Lower leg skin (tissue), 4 donors: ENCODE data around the gene CHST12. TPM values are rescaled to one million over a fixed set of nuclear protein-coding genes. Genes with fewer than 3 reads are reported as not detected.
A peak's percentile ranks its signal among the peaks of the same experiment; 100 is the strongest.

ENCODE experiments used
- DNase-seq, 2 donors: peaks; one replicate each; pipeline ENCODE4 v3.0.0-alpha.2; 2019; ENCODE audit warnings: low spot score in 2 of 2
- H3K4me3 ChIP-seq: fragments of 200-600 bp; sonication (generic); 2 replicates; pipeline ENCODE4 v1.5.1; 2017; ENCODE audit warnings: mild to moderate bottlenecking, low read depth; ENCODE audit not compliant: poor library complexity, severe bottlenecking
- POLR2A ChIP-seq, 2 donors: fragments of 450-650 bp; IDR thresholded peaks; one replicate each; pipeline ENCODE4 v1.6.1; 2016 to 2017; ENCODE audit warnings: antibody characterized with exemption in 2 of 2, mild to moderate bottlenecking in 1 of 2, moderate library complexity in 1 of 2
- WGBS, 2 donors: methylation state at CpG; one replicate each; pipeline ENCODE4 v1.1.5; 2018; 5-methylcytosine and 5-hydroxymethylcytosine counted together
- intact Hi-C: fragments of 100-400 bp; cut with DNase I; formaldehyde crosslinking; loops from one replicate; pipeline ENCODE4 v1.15.0; 2023; ENCODE audit warnings: low total_unique reads
- total RNA-seq, 4 donors: library from RNA; depleted of rRNA; stranded (reverse); fragments of >200 nt; gene quantifications; one replicate each; pipeline ENCODE4 v1.1.0, GENCODE V29; 2016
- TF ChIP-seq, protein P1 (sequence below), 3 donors: fragments of 450-650 bp; IDR thresholded peaks; one replicate each; pipeline ENCODE4 v1.5.1; 2016; ENCODE audit warnings: antibody characterized with exemption in 3 of 3, mild to moderate bottlenecking in 3 of 3, moderate library complexity in 2 of 3

CHST12 gene
- total RNA-seq, 4 donors from 2014 or later, result 23.7 to 34.3 (median 26.8) TPM

DNA sequence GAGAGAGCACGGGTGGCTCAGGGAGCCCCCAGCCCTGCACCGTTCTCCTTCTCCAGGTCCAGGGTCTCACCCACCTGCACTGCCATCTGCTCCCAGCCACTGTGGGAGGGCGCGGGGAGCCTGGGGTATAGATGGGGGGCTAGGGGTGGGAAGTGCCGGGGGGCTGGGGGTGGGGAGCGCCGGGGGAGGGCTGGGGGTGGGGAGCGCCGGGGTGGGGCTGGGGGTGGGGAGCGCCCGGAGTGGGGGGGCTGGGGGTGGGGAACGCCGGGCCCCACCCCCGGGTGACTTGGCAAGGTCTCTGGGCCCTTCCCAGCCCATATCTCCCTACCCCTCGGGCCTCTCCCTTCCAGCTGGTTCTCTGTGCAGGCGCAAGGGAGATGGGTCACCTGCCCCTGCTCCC lies 72.9 kb downstream of the CHST12 start, which contains the start of gene GRIFIN:
Gene GRIFIN, minus strand, starts transcription at position 101 of the 400 bp plus-strand sequence. Its CDS starts 15 bp downstream, at position 86.
- intact Hi-C loops, result loop anchor here (10.0 kb wide), 1 partner anchor 901 kb away; the partner anchor contains the start of gene PSMG3
- no peak within 1 kb of the TSS for H3K4me3 ChIP-seq
- WGBS, 2 donors, result 38 to 52% methylated on average over 6 to 16 of the region's 16 CpGs
- no peak for DNase-seq
- TF ChIP-seq, protein P1, sequence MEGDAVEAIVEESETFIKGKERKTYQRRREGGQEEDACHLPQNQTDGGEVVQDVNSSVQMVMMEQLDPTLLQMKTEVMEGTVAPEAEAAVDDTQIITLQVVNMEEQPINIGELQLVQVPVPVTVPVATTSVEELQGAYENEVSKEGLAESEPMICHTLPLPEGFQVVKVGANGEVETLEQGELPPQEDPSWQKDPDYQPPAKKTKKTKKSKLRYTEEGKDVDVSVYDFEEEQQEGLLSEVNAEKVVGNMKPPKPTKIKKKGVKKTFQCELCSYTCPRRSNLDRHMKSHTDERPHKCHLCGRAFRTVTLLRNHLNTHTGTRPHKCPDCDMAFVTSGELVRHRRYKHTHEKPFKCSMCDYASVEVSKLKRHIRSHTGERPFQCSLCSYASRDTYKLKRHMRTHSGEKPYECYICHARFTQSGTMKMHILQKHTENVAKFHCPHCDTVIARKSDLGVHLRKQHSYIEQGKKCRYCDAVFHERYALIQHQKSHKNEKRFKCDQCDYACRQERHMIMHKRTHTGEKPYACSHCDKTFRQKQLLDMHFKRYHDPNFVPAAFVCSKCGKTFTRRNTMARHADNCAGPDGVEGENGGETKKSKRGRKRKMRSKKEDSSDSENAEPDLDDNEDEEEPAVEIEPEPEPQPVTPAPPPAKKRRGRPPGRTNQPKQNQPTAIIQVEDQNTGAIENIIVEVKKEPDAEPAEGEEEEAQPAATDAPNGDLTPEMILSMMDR (IDR thresholded peaks at IDR 0.05), result no peak
- no peak for TF ChIP-seq POLR2A (IDR thresholded peaks at IDR 0.05)

DNA sequence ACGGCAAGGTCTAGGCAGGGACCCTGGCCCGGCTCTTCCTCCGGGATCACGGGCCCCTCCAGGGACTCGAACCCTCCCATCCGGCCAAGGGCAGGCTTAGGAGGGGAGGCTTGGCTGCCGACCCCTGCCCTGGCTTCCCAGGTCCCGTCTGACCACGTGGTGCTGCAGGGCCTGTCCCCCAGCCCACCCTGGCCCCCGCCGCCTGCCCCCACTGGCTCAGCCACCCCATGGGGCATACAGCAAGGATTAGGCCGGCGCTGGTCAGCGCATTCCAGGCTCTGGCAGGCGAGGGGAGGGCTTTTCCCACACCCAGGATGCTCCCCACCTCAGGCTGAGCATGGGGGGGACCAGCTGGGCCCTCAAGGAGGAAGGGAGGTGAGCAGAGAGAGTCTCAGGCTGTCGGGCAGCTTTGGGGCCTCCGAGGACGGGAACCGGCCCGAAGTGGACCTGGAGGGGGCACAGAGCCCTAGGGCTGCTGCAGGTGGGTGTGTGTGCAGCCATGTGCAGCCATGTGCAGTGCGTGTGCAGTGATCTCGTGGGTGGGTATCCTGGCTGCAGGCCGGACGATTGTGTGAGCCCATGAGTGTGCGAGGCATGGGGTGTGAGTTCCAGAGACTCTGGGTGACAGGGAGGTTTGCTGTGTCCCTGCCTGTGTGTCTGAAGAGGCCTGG lies 73.5 kb downstream of the CHST12 start:
- intact Hi-C loops, result loop anchor here (10.0 kb wide), 1 partner anchor 902 kb away; the partner anchor contains the start of gene PSMG3
- DNase-seq, result no peak
- no peak overlapping the region for H3K4me3 ChIP-seq
- TF ChIP-seq, protein P1 (IDR thresholded peaks at IDR 0.05), result no peak
- TF ChIP-seq POLR2A (IDR thresholded peaks at IDR 0.05), result no peak
- WGBS, 2 donors, result 73 to 74% methylated on average over 7 to 24 of the region's 25 CpGs

DNA sequence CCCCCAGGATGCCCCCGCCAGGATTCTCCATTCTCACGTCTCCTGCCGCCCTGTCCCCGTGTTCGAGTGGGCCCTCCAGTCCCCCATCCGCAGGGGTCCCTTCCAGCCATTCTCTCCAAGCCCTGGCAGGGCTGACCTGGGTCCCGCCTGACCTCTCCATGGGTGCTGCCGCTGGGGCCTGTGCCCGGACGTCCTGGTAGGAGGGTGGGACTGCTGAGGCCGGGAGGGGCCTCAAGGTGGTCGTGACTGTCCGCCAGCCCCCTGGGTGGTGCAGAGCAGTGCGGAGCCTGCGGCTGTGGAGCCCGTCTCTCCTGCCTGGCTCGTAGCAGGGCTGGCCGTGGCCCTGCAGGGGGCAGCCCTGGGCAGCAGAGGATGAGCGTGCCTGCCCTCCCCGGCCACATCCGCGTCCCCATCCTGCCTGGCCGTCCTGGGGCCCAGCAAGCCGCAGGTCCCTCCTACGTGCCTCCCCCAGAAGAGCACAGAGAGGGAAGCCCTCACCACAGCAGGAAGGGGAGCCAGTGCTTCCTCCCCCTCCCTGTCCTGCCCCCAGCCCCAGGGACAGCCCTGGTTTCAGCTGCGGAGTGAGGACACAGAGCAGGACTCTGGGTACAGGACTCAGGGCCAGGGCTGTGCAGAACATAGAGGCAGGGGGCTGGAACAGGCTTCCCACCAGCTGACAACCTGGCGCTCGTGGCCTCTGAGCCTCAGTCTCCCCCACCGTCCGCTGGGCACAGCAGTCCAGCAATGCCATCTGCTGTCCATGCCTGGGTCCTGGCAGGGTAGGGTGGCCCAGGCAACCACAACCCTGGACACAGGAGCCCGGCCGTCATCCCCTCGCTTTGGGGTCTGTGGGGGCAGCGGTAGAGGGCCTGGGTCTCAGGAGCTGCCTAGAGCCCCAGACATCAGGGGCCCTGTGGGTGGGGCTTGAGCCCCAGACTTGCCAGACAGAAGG lies 74.3 kb downstream of the CHST12 start:
- no peak overlapping the region for H3K4me3 ChIP-seq
- peak in 1 of 2 donors; percentile 91 for DNase-seq
- intact Hi-C loops, result loop anchor here (10.0 kb wide), 1 partner anchor 903 kb away; the partner anchor contains the start of gene PSMG3
- no peak for TF ChIP-seq POLR2A (IDR thresholded peaks at IDR 0.05)
- TF ChIP-seq, protein P1 (IDR thresholded peaks at IDR 0.05), result peak in 1 of 3 donors; percentile 25
- 41 to 58% methylated on average over 18 to 26 of the region's 34 CpGs for WGBS, 2 donors

DNA sequence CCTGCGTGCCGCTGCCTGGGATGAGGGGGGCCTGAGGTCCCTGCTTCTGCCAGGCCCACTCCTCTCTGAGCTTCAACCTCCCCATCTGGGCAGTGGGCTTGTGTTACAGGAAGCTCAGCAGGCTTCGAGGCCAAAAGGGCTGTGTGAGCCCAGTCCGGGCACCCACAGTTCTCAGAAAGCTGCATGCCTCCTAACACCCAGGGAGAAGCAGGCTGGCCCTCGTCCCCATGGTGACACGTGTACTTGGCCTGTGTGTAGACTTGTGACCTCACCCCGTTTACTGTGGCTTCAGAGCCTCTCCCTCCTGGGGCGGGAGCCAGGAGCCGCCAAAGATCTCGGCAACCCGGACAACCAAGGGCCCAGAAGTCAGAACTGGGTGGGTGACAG lies 75.0 kb downstream of the CHST12 start:
- 7 to 35% methylated on average over 8 to 9 of the region's 11 CpGs for WGBS, 2 donors
- intact Hi-C loops, result loop anchor here (10.0 kb wide), 1 partner anchor 904 kb away; the partner anchor contains the start of gene PSMG3
- DNase-seq, result peak; percentile 80 to 94
- H3K4me3 ChIP-seq, result no peak overlapping the region
- TF ChIP-seq POLR2A (IDR thresholded peaks at IDR 0.05), result no peak
- TF ChIP-seq, protein P1 (IDR thresholded peaks at IDR 0.05), result no peak

DNA sequence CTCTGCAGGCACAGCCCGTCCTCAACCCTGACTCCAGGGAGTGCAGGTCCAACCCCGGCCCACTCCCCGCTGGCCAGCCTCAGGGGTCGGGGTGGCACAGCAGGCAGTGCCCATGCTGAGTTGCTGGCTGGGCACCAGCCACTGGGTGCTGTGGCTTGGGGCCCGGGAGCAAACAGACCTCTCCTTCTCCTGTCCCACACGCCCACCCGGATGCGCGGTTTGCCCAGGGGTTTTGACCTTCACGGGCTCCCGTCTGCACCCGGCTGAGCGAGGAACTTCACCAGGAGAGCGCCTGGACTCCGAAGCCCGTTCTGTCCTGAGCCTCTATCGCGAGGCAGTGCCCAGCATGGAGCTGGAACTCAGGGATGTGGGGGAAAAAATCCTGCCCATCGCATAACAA lies 75.4 kb downstream of the CHST12 start:
- WGBS, 2 donors, result 47 to 51% methylated on average over 6 to 19 of the region's 19 CpGs
- no peak for DNase-seq
- TF ChIP-seq, protein P1 (IDR thresholded peaks at IDR 0.05), result no peak
- TF ChIP-seq POLR2A (IDR thresholded peaks at IDR 0.05), result no peak
- intact Hi-C loops, result loop anchor here (10.0 kb wide), 1 partner anchor 904 kb away; the partner anchor contains the start of gene PSMG3
- no peak overlapping the region for H3K4me3 ChIP-seq
